ENCODE measurements around the gene CACNA2D3. TPM values are rescaled to one million over a fixed set of nuclear protein-coding genes. Genes with fewer than 3 reads are reported as not detected.

Gene CACNA2D3
- total RNA-seq, 1 donor from 2014 or later, result not detected

DNA sequence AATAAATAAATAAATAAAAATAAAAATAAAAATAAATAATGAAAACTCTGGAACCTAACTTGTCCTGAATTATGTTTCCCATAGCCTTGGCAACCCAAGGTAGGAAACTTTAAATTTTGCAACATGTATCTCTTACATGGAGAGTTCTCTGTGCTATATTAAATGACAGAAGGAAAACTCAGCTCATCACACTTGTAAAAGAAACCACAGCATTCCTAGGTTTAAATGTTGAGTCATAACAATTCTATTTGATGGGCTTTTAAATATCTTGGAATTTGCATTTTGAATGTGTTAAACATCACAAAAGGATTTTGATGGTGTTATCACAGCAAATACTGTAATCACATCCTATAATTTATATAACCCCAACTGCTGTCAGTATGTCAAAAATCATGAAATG, 661.3 kb downstream of the CACNA2D3 start:
- no peak overlapping the region for H2AFZ ChIP-seq (replicated peaks)
- no peaks in the 10 kb centered on the region for H3K36me3 Mint-ChIP-seq
- TF ChIP-seq, protein P1, sequence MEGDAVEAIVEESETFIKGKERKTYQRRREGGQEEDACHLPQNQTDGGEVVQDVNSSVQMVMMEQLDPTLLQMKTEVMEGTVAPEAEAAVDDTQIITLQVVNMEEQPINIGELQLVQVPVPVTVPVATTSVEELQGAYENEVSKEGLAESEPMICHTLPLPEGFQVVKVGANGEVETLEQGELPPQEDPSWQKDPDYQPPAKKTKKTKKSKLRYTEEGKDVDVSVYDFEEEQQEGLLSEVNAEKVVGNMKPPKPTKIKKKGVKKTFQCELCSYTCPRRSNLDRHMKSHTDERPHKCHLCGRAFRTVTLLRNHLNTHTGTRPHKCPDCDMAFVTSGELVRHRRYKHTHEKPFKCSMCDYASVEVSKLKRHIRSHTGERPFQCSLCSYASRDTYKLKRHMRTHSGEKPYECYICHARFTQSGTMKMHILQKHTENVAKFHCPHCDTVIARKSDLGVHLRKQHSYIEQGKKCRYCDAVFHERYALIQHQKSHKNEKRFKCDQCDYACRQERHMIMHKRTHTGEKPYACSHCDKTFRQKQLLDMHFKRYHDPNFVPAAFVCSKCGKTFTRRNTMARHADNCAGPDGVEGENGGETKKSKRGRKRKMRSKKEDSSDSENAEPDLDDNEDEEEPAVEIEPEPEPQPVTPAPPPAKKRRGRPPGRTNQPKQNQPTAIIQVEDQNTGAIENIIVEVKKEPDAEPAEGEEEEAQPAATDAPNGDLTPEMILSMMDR (IDR thresholded peaks at IDR 0.05), result no peak
- no peak for TF ChIP-seq EZH2phosphoT487 (IDR thresholded peaks at IDR 0.05)
- no peak for TF ChIP-seq EZH2 (IDR thresholded peaks at IDR 0.05)
- H3K27ac Mint-ChIP-seq, result no peak overlapping the region
- no peaks in the 10 kb centered on the region for H3K79me2 ChIP-seq (ENCODE audit: low read depth)
- H3K4me1 ChIP-seq, result no peaks in the 10 kb centered on the region
- H3K4me1 Mint-ChIP-seq, result no peaks in the 10 kb centered on the region
- H3K27me3 Mint-ChIP-seq (ENCODE audit: insufficient read depth, low read depth), result no peaks in the 10 kb centered on the region
- no peak overlapping the region for H3K4me2 ChIP-seq
- no peak overlapping the region for H3K27ac ChIP-seq
- no peaks in the 10 kb centered on the region for H4K20me1 ChIP-seq (ENCODE audit: low read depth)
- no peaks in the 10 kb centered on the region for H3K9me3 ChIP-seq (ENCODE audit: low read depth)
- H3K9me3 Mint-ChIP-seq, result peaks cover 10% of the 10 kb centered on the region
- no peaks in the 10 kb centered on the region for H3K27me3 ChIP-seq
- DNase-seq (ENCODE audit: low spot score), result no peak
- H3K4me3 ChIP-seq, result no peak overlapping the region
- no peaks in the 10 kb centered on the region for H3F3A ChIP-seq (ENCODE audit: low read depth)
- H3K36me3 ChIP-seq, result no peaks in the 10 kb centered on the region
- H3K4me3 Mint-ChIP-seq, result no peak overlapping the region
- no peak overlapping the region for H3K9ac ChIP-seq

DNA sequence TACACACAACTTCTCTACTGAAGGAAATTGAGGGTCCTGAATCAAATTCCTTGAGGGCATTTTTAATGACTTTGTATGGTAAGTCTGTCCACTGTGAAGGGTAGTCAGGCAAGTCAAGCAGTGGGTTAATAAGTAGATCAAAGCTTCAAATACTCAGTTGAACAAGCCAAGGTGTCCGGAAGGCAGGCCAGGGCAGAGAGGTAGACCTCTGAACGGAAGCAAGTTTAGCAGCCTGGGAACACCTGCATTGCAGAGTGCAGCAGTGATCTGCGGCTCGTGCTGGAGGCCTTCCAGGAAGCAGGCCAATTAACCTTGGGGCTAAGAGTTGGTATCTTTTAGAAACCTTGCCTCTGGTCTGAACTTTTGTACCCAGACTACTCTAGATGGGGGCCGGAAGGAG, 661.7 kb downstream of the CACNA2D3 start:
- H4K20me1 ChIP-seq (ENCODE audit: low read depth), result no peaks in the 10 kb centered on the region
- no peak overlapping the region for H3K27ac Mint-ChIP-seq
- peaks cover 10% of the 10 kb centered on the region for H3K9me3 Mint-ChIP-seq
- H3K4me3 ChIP-seq, result no peak overlapping the region
- no peaks in the 10 kb centered on the region for H3K36me3 ChIP-seq
- H3K4me3 Mint-ChIP-seq, result no peak overlapping the region
- TF ChIP-seq EZH2phosphoT487 (IDR thresholded peaks at IDR 0.05) (no peak), EZH2 (IDR thresholded peaks at IDR 0.05) (no peak)
- TF ChIP-seq, protein P1 (IDR thresholded peaks at IDR 0.05), result no peak
- no peaks in the 10 kb centered on the region for H3K79me2 ChIP-seq (ENCODE audit: low read depth)
- H3K36me3 Mint-ChIP-seq, result no peaks in the 10 kb centered on the region
- no peak for DNase-seq (ENCODE audit: low spot score)
- H3K9me3 ChIP-seq (ENCODE audit: low read depth), result no peaks in the 10 kb centered on the region
- no peaks in the 10 kb centered on the region for H3K27me3 ChIP-seq
- no peaks in the 10 kb centered on the region for H3K27me3 Mint-ChIP-seq (ENCODE audit: insufficient read depth, low read depth)
- no peak overlapping the region for H3K27ac ChIP-seq
- no peaks in the 10 kb centered on the region for H3K4me1 Mint-ChIP-seq
- H3F3A ChIP-seq (ENCODE audit: low read depth), result no peaks in the 10 kb centered on the region
- H2AFZ ChIP-seq (replicated peaks), result no peak overlapping the region
- H3K4me1 ChIP-seq, result no peaks in the 10 kb centered on the region
- no peak overlapping the region for H3K9ac ChIP-seq
- H3K4me2 ChIP-seq, result no peak overlapping the region

DNA sequence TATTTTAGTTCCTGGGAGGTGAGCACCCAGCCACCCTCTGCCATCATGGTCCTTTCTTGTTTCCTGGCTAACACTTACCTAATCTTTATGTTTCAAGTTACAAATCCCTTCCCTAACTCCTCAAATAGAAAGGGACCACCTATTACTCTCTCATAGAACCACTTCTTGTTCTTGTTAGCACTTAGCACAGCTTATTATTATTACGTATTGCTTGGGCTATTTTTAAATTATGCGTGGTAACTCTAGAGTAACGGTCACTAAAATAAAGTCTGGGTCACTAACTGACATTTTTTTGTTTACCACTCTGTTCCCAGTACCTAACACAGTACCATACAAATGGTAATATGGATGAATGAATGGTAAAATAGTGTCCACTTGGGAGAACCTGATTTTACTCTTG, 663.6 kb downstream of the CACNA2D3 start:
- Histone ChIP-seq H2AFZ (replicated peaks) (no peak overlapping the region), H3F3A (ENCODE audit: low read depth) (no peaks in the 10 kb centered on the region), H3K36me3 (no peaks in the 10 kb centered on the region), H3K9ac (no peak overlapping the region), H4K20me1 (ENCODE audit: low read depth) (no peaks in the 10 kb centered on the region), H3K27me3 (no peaks in the 10 kb centered on the region), H3K27ac (no peak overlapping the region), H3K4me3 (no peak overlapping the region), H3K9me3 (ENCODE audit: low read depth) (no peaks in the 10 kb centered on the region), H3K4me2 (no peak overlapping the region), H3K4me1 (no peaks in the 10 kb centered on the region), H3K79me2 (ENCODE audit: low read depth) (no peaks in the 10 kb centered on the region)
- Mint-ChIP-seq H3K27me3 (ENCODE audit: insufficient read depth, low read depth) (peaks cover 3% of the 10 kb centered on the region), H3K36me3 (no peaks in the 10 kb centered on the region), H3K4me3 (no peak overlapping the region), H3K4me1 (peaks cover 7% of the 10 kb centered on the region), H3K27ac (no peak overlapping the region), H3K9me3 (peaks cover 7% of the 10 kb centered on the region)
- no peak for DNase-seq (ENCODE audit: low spot score)
- TF ChIP-seq EZH2 (IDR thresholded peaks at IDR 0.05), result no peak
- TF ChIP-seq EZH2phosphoT487 (IDR thresholded peaks at IDR 0.05), result no peak
- TF ChIP-seq, protein P1 (IDR thresholded peaks at IDR 0.05), result no peak
